GM06990 (cell line): ENCODE measurements around the gene GIT1.

ENCODE experiments used
- DNase-seq: peaks from one replicate; pipeline ENCODE4 v3.0.0-alpha.2; 2011; ENCODE audit not compliant: insufficient read length; ENCODE audit errors: extremely low read depth
- H3K27me3 ChIP-seq: replicated peaks from 2 replicates; pipeline ENCODE4 v1.6.0; 2011; ENCODE audit warnings: low read length; ENCODE audit not compliant: control insufficient read depth, insufficient read depth
- H3K36me3 ChIP-seq: 2 replicates; pipeline ENCODE4 v1.5.1; 2011; ENCODE audit warnings: low read length; ENCODE audit not compliant: control insufficient read depth, insufficient read depth
- H3K4me3 ChIP-seq: replicated peaks from 2 replicates; pipeline ENCODE4 v1.5.1; 2011; ENCODE audit warnings: low read depth, mild to moderate bottlenecking, control low read depth, low read length
- CTCF ChIP-seq: IDR thresholded peaks from 2 replicates; pipeline ENCODE4 v1.5.1; 2011; ENCODE audit warnings: low read length, control low read depth, mild to moderate bottlenecking, inconsistent platforms; ENCODE audit not compliant: insufficient read depth, poor library complexity, severe bottlenecking

GIT1 gene

GRCh38 chr17:29576214-29577000 is 13.0 kb downstream of the GIT1 start:
- Histone ChIP-seq H3K36me3 (peaks cover 32% of the 10 kb centered on the region), H3K27me3 (no peaks in the 10 kb centered on the region), H3K4me3 (no peak overlapping the region)
- no peak for TF ChIP-seq CTCF
- DNase-seq, result no peak

- no peak for TF ChIP-seq CTCF
- no peak overlapping the region for H3K4me3 ChIP-seq
- no peaks in the 10 kb centered on the region for H3K27me3 ChIP-seq
- no peak for DNase-seq
- H3K36me3 ChIP-seq, result peaks cover 30% of the 10 kb centered on the region
Measured at GRCh38 chr17:29575511-29576213, 13.8 kb downstream of the GIT1 start.

GRCh38 chr17:29574732-29575510 is 14.5 kb downstream of the GIT1 start:
- DNase-seq, result no peak
- TF ChIP-seq CTCF, result no peak
- Histone ChIP-seq H3K4me3 (no peak overlapping the region), H3K36me3 (peaks cover 29% of the 10 kb centered on the region), H3K27me3 (no peaks in the 10 kb centered on the region)

GRCh38 chr17:29573871-29574731 is 15.3 kb downstream of the GIT1 start:
- Histone ChIP-seq H3K27me3 (no peaks in the 10 kb centered on the region), H3K36me3 (peaks cover 27% of the 10 kb centered on the region)
- DNase-seq, result no peak

More at GRCh38 chr17:29573871-29574731, 15.3 kb downstream of the GIT1 start:
- no peak overlapping the region for H3K4me3 ChIP-seq
- TF ChIP-seq CTCF, result no peak
